HG03025 (cell line): ENCODE measurements around the gene DHPS.
"Not testable (repeated sequence)": the region's sequence is repeated elsewhere in the genome, so short reads cannot be mapped to it uniquely, and the experiment has no call there.

Source experiments
- ATAC-seq: cut with Tn5 transposase; IDR thresholded peaks from one replicate; pipeline ENCODE4 v1.9.1; 2021; ENCODE audit warnings: mild to moderate bottlenecking, moderate library complexity; ENCODE audit not compliant: unreplicated experiment, low FRiP score

DHPS gene

GRCh38 chr19:12705654-12706331 lies 24.1 kb upstream of the DHPS start:
- ATAC-seq = no peak

- no peak for ATAC-seq
Measured at GRCh38 chr19:12705169-12705568, 23.5 kb upstream of the DHPS start.

GRCh38 chr19:12703046-12703445 lies 21.4 kb upstream of the DHPS start:
- no peak for ATAC-seq

GRCh38 chr19:12701596-12702282 lies 20.1 kb upstream of the DHPS start:
- no peak for ATAC-seq

GRCh38 chr19:12698138-12698537 lies 16.5 kb upstream of the DHPS start:
- ATAC-seq = no peak

GRCh38 chr19:12697425-12697824 lies 15.7 kb upstream of the DHPS start:
- ATAC-seq = not testable (repeated sequence)

GRCh38 chr19:12696366-12697335 lies 15.0 kb upstream of the DHPS start, which contains the start of gene FBXW9:
Gene FBXW9 (minus strand): TSS chr19:12696631. CDS start chr19:12696581, 50 bp downstream.
- no peak for ATAC-seq

- ATAC-seq = no peak
Measured at GRCh38 chr19:12695997-12696365, 14.3 kb upstream of the DHPS start.

- ATAC-seq = no peak
Measured at GRCh38 chr19:12695514-12695913, 13.8 kb upstream of the DHPS start.

- no peak for ATAC-seq
Measured at GRCh38 chr19:12695096-12695495, 13.4 kb upstream of the DHPS start.

- ATAC-seq = no peak
Measured at GRCh38 chr19:12694641-12695040, 13.0 kb upstream of the DHPS start.

- no peak for ATAC-seq
Measured at GRCh38 chr19:12692960-12693359, 11.3 kb upstream of the DHPS start.

GRCh38 chr19:12689581-12690216 lies 8.0 kb upstream of the DHPS start:
- ATAC-seq = no peak

- no peak for ATAC-seq
Measured at GRCh38 chr19:12689012-12689411, 7.3 kb upstream of the DHPS start.

GRCh38 chr19:12687496-12688196 lies 6.0 kb upstream of the DHPS start, which contains the start of gene GNG14:
Gene GNG14 (plus strand): TSS chr19:12687998. CDS start chr19:12688049, 51 bp downstream.
- no peak for ATAC-seq

- ATAC-seq = no peak
Measured at GRCh38 chr19:12685831-12686230, 4.2 kb upstream of the DHPS start.

- ATAC-seq = no peak
Measured at GRCh38 chr19:12680034-12680433, 1.6 kb downstream of the DHPS start.

- not testable (repeated sequence) for ATAC-seq
Measured at GRCh38 chr19:12678039-12678438, 3.6 kb downstream of the DHPS start.

- no peak for ATAC-seq
Measured at GRCh38 chr19:12676928-12677327, 4.8 kb downstream of the DHPS start.

- ATAC-seq = no peak
Measured at GRCh38 chr19:12676384-12676792, 5.3 kb downstream of the DHPS start.
